WERI-Rb-1 (cell line): ENCODE results near the gene POGK.

Experiments
- DNase-seq: peaks from one replicate; pipeline ENCODE4 v3.0.0-alpha.2; 2020
- H3K27ac ChIP-seq: fragments of 250-450 bp; sonication (Bioruptor Pico); 2 replicates; pipeline ENCODE4 v1.5.1; 2020; ENCODE audit warnings: mild to moderate bottlenecking, moderate library complexity
- H3K27me3 ChIP-seq: fragments of 250-450 bp; sonication (Bioruptor Pico); 2 replicates; pipeline ENCODE4 v1.5.1; 2021; ENCODE audit warnings: mild to moderate bottlenecking, low read depth, moderate library complexity; ENCODE audit not compliant: insufficient read depth, severe bottlenecking
- H3K36me3 ChIP-seq: fragments of 250-450 bp; sonication (Bioruptor Pico); 2 replicates; pipeline ENCODE4 v1.5.1; 2020; ENCODE audit warnings: mild to moderate bottlenecking, moderate library complexity
- H3K4me3 ChIP-seq: 2 replicates; pipeline ENCODE4 v1.5.1; 2011; ENCODE audit warnings: low read depth, mild to moderate bottlenecking, control low read depth, low read length
- H3K9me3 ChIP-seq: fragments of 250-450 bp; sonication (Bioruptor Pico); 2 replicates; pipeline ENCODE4 v1.5.1; 2021; ENCODE audit warnings: mild to moderate bottlenecking, moderate library complexity; ENCODE audit not compliant: severe bottlenecking
- TF ChIP-seq, protein P1 (sequence below): IDR thresholded peaks from 2 replicates; pipeline ENCODE4 v1.5.1; 2011; ENCODE audit warnings: low read depth, mild to moderate bottlenecking, control low read depth, inconsistent platforms, low read length

The POGK gene

DNA sequence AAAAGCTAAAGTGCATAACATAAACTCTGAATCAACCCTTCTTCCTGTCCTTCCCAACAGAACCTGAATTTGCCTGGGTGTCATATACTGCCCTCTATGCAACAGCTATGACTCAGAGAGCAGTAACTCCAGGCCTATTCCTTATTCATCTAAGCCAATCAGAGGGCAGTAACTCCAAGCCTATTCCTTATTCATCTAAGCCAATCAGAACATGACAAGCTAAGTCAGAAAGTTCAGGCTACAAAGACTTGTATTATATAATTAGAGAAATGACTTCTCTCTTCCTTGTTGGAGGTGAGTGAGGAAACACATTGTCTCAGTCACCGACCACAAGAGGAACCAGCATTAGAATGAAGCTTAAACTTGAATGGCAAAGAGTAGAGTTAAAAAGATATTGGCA is 63.0 kb downstream of the POGK start:
- Histone ChIP-seq H3K27ac (no peak overlapping the region), H3K27me3 (no peaks in the 10 kb centered on the region), H3K4me3 (no peak overlapping the region), H3K9me3 (no peaks in the 10 kb centered on the region), H3K36me3 (no peaks in the 10 kb centered on the region)
- no peak for DNase-seq
- TF ChIP-seq, protein P1, sequence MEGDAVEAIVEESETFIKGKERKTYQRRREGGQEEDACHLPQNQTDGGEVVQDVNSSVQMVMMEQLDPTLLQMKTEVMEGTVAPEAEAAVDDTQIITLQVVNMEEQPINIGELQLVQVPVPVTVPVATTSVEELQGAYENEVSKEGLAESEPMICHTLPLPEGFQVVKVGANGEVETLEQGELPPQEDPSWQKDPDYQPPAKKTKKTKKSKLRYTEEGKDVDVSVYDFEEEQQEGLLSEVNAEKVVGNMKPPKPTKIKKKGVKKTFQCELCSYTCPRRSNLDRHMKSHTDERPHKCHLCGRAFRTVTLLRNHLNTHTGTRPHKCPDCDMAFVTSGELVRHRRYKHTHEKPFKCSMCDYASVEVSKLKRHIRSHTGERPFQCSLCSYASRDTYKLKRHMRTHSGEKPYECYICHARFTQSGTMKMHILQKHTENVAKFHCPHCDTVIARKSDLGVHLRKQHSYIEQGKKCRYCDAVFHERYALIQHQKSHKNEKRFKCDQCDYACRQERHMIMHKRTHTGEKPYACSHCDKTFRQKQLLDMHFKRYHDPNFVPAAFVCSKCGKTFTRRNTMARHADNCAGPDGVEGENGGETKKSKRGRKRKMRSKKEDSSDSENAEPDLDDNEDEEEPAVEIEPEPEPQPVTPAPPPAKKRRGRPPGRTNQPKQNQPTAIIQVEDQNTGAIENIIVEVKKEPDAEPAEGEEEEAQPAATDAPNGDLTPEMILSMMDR = no peak

DNA sequence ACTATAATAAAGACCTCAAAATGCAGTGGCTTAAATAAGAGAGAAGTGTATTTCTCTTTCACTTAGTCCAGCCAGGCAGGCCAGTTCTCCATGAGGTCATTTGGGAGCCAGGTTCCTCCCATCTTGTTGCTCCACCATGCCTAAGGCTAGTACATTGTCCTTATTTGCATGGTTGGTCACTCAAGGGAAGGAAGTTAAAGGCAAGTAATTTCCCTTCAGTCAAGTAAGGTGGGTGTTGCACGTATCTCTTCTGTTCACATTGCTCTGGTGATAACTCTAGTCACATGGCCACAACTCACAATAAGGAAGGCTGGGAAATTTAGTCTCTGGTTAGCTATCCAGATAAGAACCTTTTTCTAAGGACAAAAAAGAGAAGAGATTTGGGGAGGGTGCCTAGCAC is 64.0 kb downstream of the POGK start:
- Histone ChIP-seq H3K4me3 (no peak overlapping the region), H3K27ac (no peak overlapping the region), H3K27me3 (no peaks in the 10 kb centered on the region), H3K9me3 (no peaks in the 10 kb centered on the region), H3K36me3 (no peaks in the 10 kb centered on the region)
- DNase-seq = no peak
- TF ChIP-seq, protein P1 = no peak

DNA sequence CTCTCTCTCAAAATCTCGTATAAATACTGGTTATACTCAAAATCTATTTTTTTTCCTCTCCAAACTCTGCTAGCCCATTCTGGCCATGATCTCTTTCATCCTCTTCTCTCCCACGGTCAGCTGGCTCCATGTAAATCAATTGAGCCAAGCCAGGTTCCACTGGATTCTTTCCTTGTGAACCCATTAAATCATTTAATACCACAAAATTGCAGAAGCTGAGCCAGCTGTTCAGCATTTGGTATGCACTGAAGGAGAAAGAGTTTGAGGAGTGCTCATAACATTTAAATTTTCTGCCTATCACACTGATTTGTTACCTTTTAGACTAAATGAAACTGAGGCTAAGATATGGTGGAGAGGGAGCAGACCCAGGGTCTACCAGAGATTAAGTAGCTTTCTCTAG is 65.9 kb downstream of the POGK start:
- no peaks in the 10 kb centered on the region for H3K9me3 ChIP-seq
- no peaks in the 10 kb centered on the region for H3K36me3 ChIP-seq
- DNase-seq = no peak
- H3K27me3 ChIP-seq = no peaks in the 10 kb centered on the region
- no peak overlapping the region for H3K27ac ChIP-seq
- H3K4me3 ChIP-seq = no peak overlapping the region
- TF ChIP-seq, protein P1 = no peak

DNA sequence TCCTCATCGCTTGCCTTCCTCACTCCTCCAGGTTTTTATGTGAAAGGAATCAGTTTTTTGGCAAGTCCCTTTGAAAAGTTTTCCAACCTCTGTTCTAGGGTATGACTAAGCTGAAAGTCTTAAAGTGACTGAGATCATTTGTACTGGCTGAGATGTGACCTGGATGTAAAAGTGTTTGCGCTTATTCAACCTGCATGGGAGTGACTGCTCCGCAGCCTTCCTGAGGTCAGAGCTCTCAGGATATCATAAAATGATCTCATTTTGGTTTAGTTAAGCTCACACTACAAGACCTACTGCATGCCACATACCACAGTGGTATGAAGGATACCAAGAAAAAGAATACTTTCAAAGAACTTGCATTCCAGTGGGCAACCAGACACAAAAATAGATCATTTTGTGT is 66.6 kb downstream of the POGK start:
- DNase-seq = no peak
- Histone ChIP-seq H3K9me3 (no peaks in the 10 kb centered on the region), H3K27ac (no peak overlapping the region), H3K36me3 (no peaks in the 10 kb centered on the region), H3K4me3 (no peak overlapping the region), H3K27me3 (no peaks in the 10 kb centered on the region)
- TF ChIP-seq, protein P1 = no peak
